ENCODE data around the gene CRYBG3.

GRCh38 chr3:97848779-97849178 lies 27.0 kb downstream of the CRYBG3 start:
- TF ChIP-seq CTCF (conservative IDR thresholded peaks at IDR 0.05), result no peak
- TF ChIP-seq EZH2 (IDR thresholded peaks at IDR 0.05; ENCODE audit: low read depth), result no peak
